Heart right ventricle (tissue), 16 donors: ENCODE results near the gene TMEM267. TPM values are rescaled to one million over a fixed set of nuclear protein-coding genes. Genes with fewer than 3 reads are reported as not detected.

Experiments used
- ATAC-seq, 8 donors: fragments of 200-7000 bp; cut with Tn5 transposase; one replicate each; pipeline ENCODE4 v1.9.1; 2020; ENCODE audit warnings: mild to moderate bottlenecking in 8 of 8, moderate library complexity in 8 of 8, moderate number of reproducible peaks in 1 of 8
- DNase-seq, 2 donors: peaks; one replicate each; pipeline ENCODE4 v3.0.0-alpha.2; 2020
- H3K27ac ChIP-seq, 10 donors: fragments of 200-600 bp; sonication (generic) in 2 of 10; one replicate each; pipeline versions ENCODE4 v1.5.0 to v1.8.0; 2020 to 2022; ENCODE audit warnings: mild to moderate bottlenecking in 3 of 10
- H3K27me3 ChIP-seq, 7 donors: fragments of 200-600 bp; one replicate each; pipeline ENCODE4 v1.8.0; 2021 to 2022; ENCODE audit warnings: mild to moderate bottlenecking in 2 of 7
- H3K36me3 ChIP-seq, 9 donors: fragments of 200-600 bp; sonication (generic) in 1 of 9; one replicate each; pipeline versions ENCODE4 v1.5.0 to v1.8.0; 2020 to 2022; ENCODE audit warnings: mild to moderate bottlenecking in 2 of 9
- H3K4me1 ChIP-seq, 9 donors: fragments of 200-600 bp; sonication (generic) in 1 of 9; one replicate each; pipeline versions ENCODE4 v1.5.0 to v1.8.0; 2020 to 2022; ENCODE audit warnings: mild to moderate bottlenecking in 4 of 9
- H3K4me3 ChIP-seq, 10 donors: fragments of 200-600 bp; sonication (generic) in 2 of 10; one replicate each; pipeline versions ENCODE4 v1.5.0 to v1.8.0; 2020 to 2022; ENCODE audit warnings: mild to moderate bottlenecking in 7 of 10, moderate library complexity in 2 of 10
- H3K9me3 ChIP-seq, 11 donors: fragments of 200-600 bp in 10 of 11; sonication (generic) in 2 of 11; one replicate each; pipeline versions ENCODE4 v1.5.0 to v1.8.0; 2013 to 2022; ENCODE audit warnings: mild to moderate bottlenecking in 2 of 11, control low read depth in 1 of 11, moderate library complexity in 1 of 11
- WGBS, 2 donors: extraction: QIAGEN DNeasy Blood & Tissue Kit; methylation state at CpG; one replicate each; pipeline ENCODE4 v1.1.7; 2013; ENCODE audit warnings: inconsistent platforms in 1 of 2; 5-methylcytosine and 5-hydroxymethylcytosine counted together
- intact Hi-C, 10 donors: fragments of 100-400 bp; cut with DNase I; formaldehyde crosslinking; loops; one replicate each; pipeline versions ENCODE4 v1.11.1 to v1.14.2; 2022
- polyA plus RNA-seq, 2 donors: library from polyadenylated mRNA; stranded (reverse); fragments of 200-250 nt; gene quantifications; one replicate each; pipeline ENCODE4 v1.2.3, GENCODE V29; 2013
- total RNA-seq, 10 donors: library from RNA; stranded (reverse); fragmentation: NEBNext Ultra II Directional in 3 of 10; extraction: Animal tissue kit (Norgen Biotek cat#: 25700) in 3 of 10; gene quantifications; one replicate each; pipeline versions ENCODE4 v1.2.1 to v1.2.4, GENCODE V29; 2021 to 2023
- TF ChIP-seq, protein P1 (sequence below), 9 donors: fragments of 200-600 bp; sonication (generic) in 2 of 9; IDR thresholded peaks; one replicate each; pipeline versions ENCODE4 v1.5.0 to v1.8.0; 2021 to 2022; ENCODE audit warnings: antibody characterized with exemption in 9 of 9, mild to moderate bottlenecking in 5 of 9, moderate library complexity in 1 of 9
- donor health status: Arrhythmogenic right ventricular cardiomyopathy.
- donor health status: ischemic (EF 13 %, LVEDD 7.1; RV severe dilation, severe dysfunction).
- donor health status: healthy with polysubstance abuse.
- donor health status: DM: no; HTN: yes; CAD: no.
- donor health status: DM: no; HTN: no; CAD: no.
- donor health status: ischemic (EF 25% LVEDD 6.9; RV normal size, moderate dysfunction).
- donor health status: ischemic (EF 25% LVEDD 5.7; RV mildly dilated, moderate dysfunction).
- donor health status: healthy.
- donor health status: DM: yes; HTN: yes; CAD: no.
- donor health status: Ischemic cardiomyopathy.
- donor health status: ischemic (EF 35%, LVEDD 5.7; RV mildly dilated, moderate dysfunction).
- donor health status: nonischemic (EF 11% LVEDD 7.7; RV severe dilation, severe dysfunction).
- donor health status: DM: yes; HTN: yes; CAD: no.
- donor health status: PGD.
- donor health status: ischemic (EF 29% LVEDD 5.4; RV normal size, mild dysfunction).
- donor health status: nonischemic (EF 23%, LVEDD 6.1; RV moderate dilation, normal function).

The TMEM267 gene
- total and polyA plus RNA-seq, 12 donors, result 4.2 to 10.3 (median 5.6) TPM

DNA sequence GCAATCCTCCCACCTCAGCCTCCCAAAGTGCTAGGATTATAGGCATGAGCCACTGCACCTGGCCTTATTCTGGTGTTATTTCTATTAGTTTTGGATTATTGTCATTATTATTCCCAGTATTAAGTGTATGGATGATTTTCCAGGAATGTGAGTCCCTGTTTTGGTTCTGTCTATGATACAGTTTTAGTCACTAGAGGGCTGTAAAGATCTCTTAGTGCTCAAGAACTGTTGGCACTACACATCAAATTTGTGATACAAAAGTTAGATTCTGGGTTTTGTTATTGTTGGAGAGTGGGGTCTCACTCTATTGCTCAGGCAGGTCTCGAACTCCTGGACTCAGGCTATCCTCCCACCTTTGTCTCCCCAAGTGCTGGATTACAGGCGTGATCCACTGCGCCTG lies 83.6 kb downstream of the TMEM267 start:
- WGBS, 2 donors, result 75 to 84% methylated on average over 3 of the region's 3 CpGs
- no peak for DNase-seq
- H3K4me1 ChIP-seq, result peaks cover 0 to 11% (median 6%) of the 10 kb centered on the region in 9 donors
- no peak overlapping the region for H3K4me3 ChIP-seq
- H3K9me3 ChIP-seq, result no peaks in the 10 kb centered on the region
- TF ChIP-seq, protein P1, sequence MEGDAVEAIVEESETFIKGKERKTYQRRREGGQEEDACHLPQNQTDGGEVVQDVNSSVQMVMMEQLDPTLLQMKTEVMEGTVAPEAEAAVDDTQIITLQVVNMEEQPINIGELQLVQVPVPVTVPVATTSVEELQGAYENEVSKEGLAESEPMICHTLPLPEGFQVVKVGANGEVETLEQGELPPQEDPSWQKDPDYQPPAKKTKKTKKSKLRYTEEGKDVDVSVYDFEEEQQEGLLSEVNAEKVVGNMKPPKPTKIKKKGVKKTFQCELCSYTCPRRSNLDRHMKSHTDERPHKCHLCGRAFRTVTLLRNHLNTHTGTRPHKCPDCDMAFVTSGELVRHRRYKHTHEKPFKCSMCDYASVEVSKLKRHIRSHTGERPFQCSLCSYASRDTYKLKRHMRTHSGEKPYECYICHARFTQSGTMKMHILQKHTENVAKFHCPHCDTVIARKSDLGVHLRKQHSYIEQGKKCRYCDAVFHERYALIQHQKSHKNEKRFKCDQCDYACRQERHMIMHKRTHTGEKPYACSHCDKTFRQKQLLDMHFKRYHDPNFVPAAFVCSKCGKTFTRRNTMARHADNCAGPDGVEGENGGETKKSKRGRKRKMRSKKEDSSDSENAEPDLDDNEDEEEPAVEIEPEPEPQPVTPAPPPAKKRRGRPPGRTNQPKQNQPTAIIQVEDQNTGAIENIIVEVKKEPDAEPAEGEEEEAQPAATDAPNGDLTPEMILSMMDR (IDR thresholded peaks at IDR 0.05), result peak in 1 of 9 donors; percentile 30
- H3K27ac ChIP-seq, result no peak overlapping the region
- intact Hi-C loops, result no loop called here
- ATAC-seq, result no peak
- H3K36me3 ChIP-seq, result no peaks in the 10 kb centered on the region
- H3K27me3 ChIP-seq, result peaks cover 0 to 70% (median 38%) of the 10 kb centered on the region in 7 donors

DNA sequence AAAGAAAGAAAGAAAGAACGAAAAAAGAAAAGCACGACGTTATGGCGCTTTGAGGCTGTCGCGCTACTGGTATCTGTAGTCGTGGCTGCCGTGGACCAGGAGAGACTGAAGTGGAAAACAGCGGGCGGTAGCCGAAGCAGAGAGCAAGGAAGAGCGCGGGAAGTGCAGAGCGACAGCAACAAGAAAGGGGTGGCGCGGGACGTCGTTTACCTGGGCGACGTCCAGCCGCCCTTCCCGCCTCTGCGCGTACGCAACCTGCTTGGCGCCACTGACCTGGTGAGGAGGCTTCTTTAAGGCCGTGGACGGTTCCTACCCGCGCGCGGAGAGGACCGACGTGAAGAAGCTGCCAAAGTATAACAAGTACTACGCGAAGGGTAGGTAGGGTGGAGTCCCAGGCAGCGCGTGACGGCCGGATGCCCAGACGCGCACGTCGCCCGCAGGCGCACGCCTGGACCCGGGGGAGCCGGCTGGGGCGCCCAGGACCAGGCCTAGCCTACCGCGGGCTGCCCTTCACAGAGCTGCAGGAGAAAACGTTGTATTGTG lies 86.8 kb downstream of the TMEM267 start:
- peak overlapping the region in 1 of 10 donors; percentile 56 for H3K27ac ChIP-seq

More for the DNA sequence above, 86.8 kb downstream of the TMEM267 start:
- TF ChIP-seq, protein P1 (IDR thresholded peaks at IDR 0.05), result no peak
- peak; percentile 6 to 26 for DNase-seq
- H3K4me1 ChIP-seq, result peaks cover 0 to 11% (median 6%) of the 10 kb centered on the region in 9 donors
- H3K4me3 ChIP-seq, result peak overlapping the region; percentile 14 to 62 (median 51)
- peak in 7 of 8 donors; percentile 50 to 80 (median 69) for ATAC-seq
- H3K9me3 ChIP-seq, result no peaks in the 10 kb centered on the region
- 3% methylated on average over 53 of the region's 53 CpGs for WGBS, 2 donors
- intact Hi-C loops, result loop anchor here in 2 of 10 donors (10.0 kb wide), 2 partner anchors 282 to 292 kb away; no protein-coding TSS in a partner anchor
- no peaks in the 10 kb centered on the region for H3K36me3 ChIP-seq
- peaks cover 0 to 62% (median 32%) of the 10 kb centered on the region in 7 donors for H3K27me3 ChIP-seq

Other genes with a start within 250 kb of the TMEM267 start
- 10 to 100 TPM; 24.8 to 33.0 (median 27.1) TPM for gene HMGCS1, start 170.5 kb downstream of the TMEM267 start, total RNA-seq
- gene HMGCS1, start 170.5 kb downstream of the TMEM267 start, polyA plus RNA-seq, result 10 to 100 TPM in 1 of 2 donors, 1 to 10 TPM in 1; 8.3 to 15.8 TPM
- gene CCL28, start 71.5 kb downstream of the TMEM267 start, total RNA-seq, result under 1 TPM in 9 of 10 donors, not detected in 1; 0.20 to 0.53 (median 0.32) TPM
- under 1 TPM; 0.10 to 0.59 TPM for gene CCL28, start 71.5 kb downstream of the TMEM267 start, polyA plus RNA-seq
- 1 to 10 TPM in 2 of 10 donors, under 1 TPM in 8; 0.22 to 1.6 (median 0.53) TPM for gene C5orf34, start 31.3 kb upstream of the TMEM267 start, total RNA-seq
- under 1 TPM; 0.65 to 0.95 TPM for gene C5orf34, start 31.3 kb upstream of the TMEM267 start, polyA plus RNA-seq
- gene PAIP1, start 73.2 kb upstream of the TMEM267 start, total RNA-seq, result 100 to 1,000 TPM; 112 to 162 (median 138) TPM
- 10 to 100 TPM; 51.1 to 84.6 TPM for gene PAIP1, start 73.2 kb upstream of the TMEM267 start, polyA plus RNA-seq
- gene NNT, start 119.3 kb upstream of the TMEM267 start, total RNA-seq, result 100 to 1,000 TPM; 383 to 731 (median 639) TPM
- 10 to 100 TPM; 40.8 to 78.5 TPM for gene NNT, start 119.3 kb upstream of the TMEM267 start, polyA plus RNA-seq